K562 (cell line): ENCODE data around the gene NAA11.
"Not testable (repeated sequence)": the region's sequence is repeated elsewhere in the genome, so short reads cannot be mapped to it uniquely, and the experiment has no call there.

Experiments used
- BRCA1 ChIP-seq, 2 experiments: fragments of 450-650 bp in 1 of 2; sonication (generic) in 1 of 2; formaldehyde crosslinking in 1 of 2; IDR thresholded peaks; 2 replicates each; pipeline versions ENCODE4 v1.5.0 to v1.6.1; 2017 to 2020; ENCODE audit warnings: mild to moderate bottlenecking in 1 of 2, missing genetic modification reagents in 1 of 2
- ELF4 ChIP-seq: fragments of 450-650 bp; formaldehyde crosslinking; IDR thresholded peaks from 2 replicates; pipeline ENCODE4 v1.4.0; 2022; ENCODE audit warnings: missing genetic modification characterization
- ESRRB ChIP-seq: fragments of 250-450 bp; sonication (Bioruptor Pico); IDR thresholded peaks from 2 replicates; pipeline ENCODE4 v1.5.0; 2020; ENCODE audit warnings: mild to moderate bottlenecking, moderate library complexity, borderline replicate concordance
- MYC ChIP-seq, 2 experiments: fragments of 250-450 bp in 1 of 2; sonication (Bioruptor Pico) in 1 of 2; IDR thresholded peaks; 2 replicates each; pipeline versions ENCODE4 v1.5.1 to v1.6.1; 2012 to 2021; ENCODE audit warnings: low read depth in 2 of 2, borderline replicate concordance in 1 of 2, improper control_type of control experiment in 1 of 2, low read length in 1 of 2, mild to moderate bottlenecking in 1 of 2, moderate library complexity in 1 of 2

- not testable (repeated sequence) for TF ChIP-seq ELF4 (CRISPR knock-in tag); MYC (IDR thresholded peaks at IDR 0.05; ENCODE audit: low read depth, low read length); MYC (CRISPR knock-in tag; IDR thresholded peaks at IDR 0.05; ENCODE audit: borderline replicate concordance, low read depth); BRCA1 (IDR thresholded peaks at IDR 0.05); BRCA1 (CRISPR knock-in tag; IDR thresholded peaks at IDR 0.05); ESRRB (CRISPR knock-in tag)
Observed at GRCh38 chr4:79277467-79277866, 48.4 kb downstream of the NAA11 start.
